ACHN (cell line): ENCODE data around the gene CBL.
"Not testable (repeated sequence)": the region's sequence is repeated elsewhere in the genome, so short reads cannot be mapped to it uniquely, and the experiment has no call there.

ENCODE experiments used
- DNase-seq: peaks from one replicate; pipeline ENCODE4 v3.0.0-alpha.2; 2015
- in situ Hi-C: cut with HindIII; loops from 2 replicates; pipeline ENCODE4 v1.10.0; 2017; ENCODE audit warnings: low sequenced_read_pairs, low pct_ligation_motif_present, low pct_unique_long_range_greater_than_20kb

The CBL gene

GRCh38 chr11:119205574-119206510, at the start of gene CBL:
CBL (plus strand) TSS chr11:119206339; CDS start chr11:119206418, 79 bp downstream.
- in situ Hi-C loops: no loop called here
- peak; percentile 86 for DNase-seq

GRCh38 chr11:119156496-119156895, 49.6 kb upstream of the CBL start:
- in situ Hi-C loops: no loop called here

GRCh38 chr11:119157063-119157462, 49.1 kb upstream of the CBL start:
- no peak for DNase-seq

More at GRCh38 chr11:119156496-119156895, 49.6 kb upstream of the CBL start:
- DNase-seq: no peak

GRCh38 chr11:119158467-119158866, 47.7 kb upstream of the CBL start:
- DNase-seq: no peak

More at GRCh38 chr11:119157063-119157462, 49.1 kb upstream of the CBL start:
- in situ Hi-C loops: no loop called here

GRCh38 chr11:119160151-119160550, 46.0 kb upstream of the CBL start:
- in situ Hi-C loops: no loop called here

More at GRCh38 chr11:119158467-119158866, 47.7 kb upstream of the CBL start:
- in situ Hi-C loops: no loop called here

GRCh38 chr11:119161871-119162270, 44.3 kb upstream of the CBL start:
- no peak for DNase-seq
- in situ Hi-C loops: no loop called here

More at GRCh38 chr11:119160151-119160550, 46.0 kb upstream of the CBL start:
- no peak for DNase-seq

GRCh38 chr11:119166368-119167076, 39.6 kb upstream of the CBL start:
- DNase-seq: peak; percentile 75

GRCh38 chr11:119167077-119167458, 39.1 kb upstream of the CBL start:
- in situ Hi-C loops, DNase-seq: not testable (repeated sequence)

More at GRCh38 chr11:119166368-119167076, 39.6 kb upstream of the CBL start:
- in situ Hi-C loops: no loop called here

GRCh38 chr11:119167933-119168332, 38.2 kb upstream of the CBL start:
- in situ Hi-C loops: no loop called here

GRCh38 chr11:119168471-119169281, 37.5 kb upstream of the CBL start, which contains the start of gene NLRX1:
NLRX1 (plus strand) TSS chr11:119168725; CDS start chr11:119171404, 2,679 bp downstream.
- in situ Hi-C loops: no loop called here
- DNase-seq: peak; percentile 86

More at GRCh38 chr11:119167933-119168332, 38.2 kb upstream of the CBL start:
- DNase-seq: no peak

GRCh38 chr11:119169282-119169719, 36.8 kb upstream of the CBL start:
- in situ Hi-C loops: no loop called here
- DNase-seq: peak; percentile 82

- in situ Hi-C loops: no loop called here
- DNase-seq: no peak
Observed at GRCh38 chr11:119172513-119172912, 33.6 kb upstream of the CBL start.

- in situ Hi-C loops: no loop called here
- no peak for DNase-seq
Observed at GRCh38 chr11:119173453-119173852, 32.7 kb upstream of the CBL start.

- in situ Hi-C loops: no loop called here
- DNase-seq: no peak
Observed at GRCh38 chr11:119175493-119176077, 30.6 kb upstream of the CBL start.

- in situ Hi-C loops: no loop called here
- no peak for DNase-seq
Observed at GRCh38 chr11:119178166-119178680, 27.9 kb upstream of the CBL start.

GRCh38 chr11:119179342-119179741, 26.8 kb upstream of the CBL start:
- in situ Hi-C loops: no loop called here
- no peak for DNase-seq

- no peak for DNase-seq
- in situ Hi-C loops: no loop called here
Observed at GRCh38 chr11:119179983-119180382, 26.2 kb upstream of the CBL start.
